Brain microvascular endothelial cell (primary cell): ENCODE data around the gene COL9A3.

Experiments used
- DNase-seq: peaks from one replicate; pipeline ENCODE4 v3.0.0-alpha.2; 2020
- H3K27ac ChIP-seq: fragments of 250-450 bp; sonication (Bioruptor Pico); 2 replicates; pipeline ENCODE4 v1.5.1; 2020; ENCODE audit warnings: mild to moderate bottlenecking, moderate library complexity
- H3K27me3 ChIP-seq: fragments of 250-450 bp; sonication (Bioruptor Pico); replicated peaks from 2 replicates; pipeline ENCODE4 v1.5.1; 2020; ENCODE audit warnings: mild to moderate bottlenecking
- H3K36me3 ChIP-seq: fragments of 250-450 bp; sonication (Bioruptor Pico); replicated peaks from 2 replicates; pipeline ENCODE4 v1.5.1; 2020; ENCODE audit warnings: mild to moderate bottlenecking
- H3K4me3 ChIP-seq: 2 replicates; pipeline ENCODE4 v1.5.1; 2011; ENCODE audit warnings: low read depth, mild to moderate bottlenecking, control low read depth, low read length, moderate library complexity
- in situ Hi-C: cut with HindIII; loops from 2 replicates; pipeline ENCODE4 v1.10.0; 2017; ENCODE audit warnings: low sequenced_read_pairs, low pct_ligation_motif_present
- TF ChIP-seq, protein P1 (sequence below): IDR thresholded peaks from 2 replicates; pipeline ENCODE4 v1.5.1; 2011; ENCODE audit warnings: low read depth, mild to moderate bottlenecking, moderate library complexity, low read length, control low read depth, inconsistent platforms; ENCODE audit errors: missing control alignments

The COL9A3 gene

DNA sequence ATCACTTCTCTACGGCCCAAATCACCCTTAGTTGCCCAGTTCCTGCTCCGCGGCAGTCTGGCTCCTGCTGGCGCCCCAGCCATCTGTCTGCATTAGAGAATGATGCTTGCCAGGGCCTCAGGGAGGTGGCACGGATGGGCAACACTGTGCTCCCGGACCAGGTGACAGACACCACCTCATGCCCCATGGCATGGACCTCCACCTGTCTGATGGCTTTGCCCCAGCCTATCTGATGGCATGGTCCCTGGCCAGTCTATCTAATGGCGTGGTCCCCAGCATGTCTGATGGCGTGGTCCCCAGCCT lies 39.4 kb upstream of the COL9A3 start:
- no peak overlapping the region for H3K4me3 ChIP-seq
- TF ChIP-seq, protein P1, sequence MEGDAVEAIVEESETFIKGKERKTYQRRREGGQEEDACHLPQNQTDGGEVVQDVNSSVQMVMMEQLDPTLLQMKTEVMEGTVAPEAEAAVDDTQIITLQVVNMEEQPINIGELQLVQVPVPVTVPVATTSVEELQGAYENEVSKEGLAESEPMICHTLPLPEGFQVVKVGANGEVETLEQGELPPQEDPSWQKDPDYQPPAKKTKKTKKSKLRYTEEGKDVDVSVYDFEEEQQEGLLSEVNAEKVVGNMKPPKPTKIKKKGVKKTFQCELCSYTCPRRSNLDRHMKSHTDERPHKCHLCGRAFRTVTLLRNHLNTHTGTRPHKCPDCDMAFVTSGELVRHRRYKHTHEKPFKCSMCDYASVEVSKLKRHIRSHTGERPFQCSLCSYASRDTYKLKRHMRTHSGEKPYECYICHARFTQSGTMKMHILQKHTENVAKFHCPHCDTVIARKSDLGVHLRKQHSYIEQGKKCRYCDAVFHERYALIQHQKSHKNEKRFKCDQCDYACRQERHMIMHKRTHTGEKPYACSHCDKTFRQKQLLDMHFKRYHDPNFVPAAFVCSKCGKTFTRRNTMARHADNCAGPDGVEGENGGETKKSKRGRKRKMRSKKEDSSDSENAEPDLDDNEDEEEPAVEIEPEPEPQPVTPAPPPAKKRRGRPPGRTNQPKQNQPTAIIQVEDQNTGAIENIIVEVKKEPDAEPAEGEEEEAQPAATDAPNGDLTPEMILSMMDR: no peak
- DNase-seq: no peak

DNA sequence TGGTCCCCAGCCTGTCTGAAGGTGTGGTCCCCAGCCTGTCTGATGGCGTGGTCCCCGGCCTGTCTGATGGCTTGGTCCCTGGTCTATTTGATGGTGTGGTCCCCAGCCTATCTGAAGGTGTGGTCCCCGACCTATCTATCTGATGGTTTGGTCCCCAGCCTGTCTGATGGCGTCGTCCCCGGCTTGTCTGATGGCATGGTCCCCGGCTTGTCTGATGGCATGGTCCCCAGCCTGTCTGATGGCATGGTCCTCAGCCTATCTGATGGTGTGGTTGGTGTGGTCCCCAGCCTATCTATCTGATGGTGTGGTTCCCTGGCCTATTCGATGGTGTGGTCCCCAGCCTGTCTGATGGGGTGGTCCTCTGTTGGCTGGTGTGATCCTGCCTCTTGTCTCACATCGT lies 38.8 kb upstream of the COL9A3 start:
- H3K4me3 ChIP-seq: no peak overlapping the region
- in situ Hi-C loops: no loop called here
- no peak overlapping the region for H3K27ac ChIP-seq
- no peak for DNase-seq
- TF ChIP-seq, protein P1: no peak
- no peaks in the 10 kb centered on the region for H3K27me3 ChIP-seq
- no peaks in the 10 kb centered on the region for H3K36me3 ChIP-seq

More for the DNA sequence above, 39.4 kb upstream of the COL9A3 start:
- H3K36me3 ChIP-seq: no peaks in the 10 kb centered on the region
- in situ Hi-C loops: no loop called here
- no peaks in the 10 kb centered on the region for H3K27me3 ChIP-seq
- no peak overlapping the region for H3K27ac ChIP-seq

DNA sequence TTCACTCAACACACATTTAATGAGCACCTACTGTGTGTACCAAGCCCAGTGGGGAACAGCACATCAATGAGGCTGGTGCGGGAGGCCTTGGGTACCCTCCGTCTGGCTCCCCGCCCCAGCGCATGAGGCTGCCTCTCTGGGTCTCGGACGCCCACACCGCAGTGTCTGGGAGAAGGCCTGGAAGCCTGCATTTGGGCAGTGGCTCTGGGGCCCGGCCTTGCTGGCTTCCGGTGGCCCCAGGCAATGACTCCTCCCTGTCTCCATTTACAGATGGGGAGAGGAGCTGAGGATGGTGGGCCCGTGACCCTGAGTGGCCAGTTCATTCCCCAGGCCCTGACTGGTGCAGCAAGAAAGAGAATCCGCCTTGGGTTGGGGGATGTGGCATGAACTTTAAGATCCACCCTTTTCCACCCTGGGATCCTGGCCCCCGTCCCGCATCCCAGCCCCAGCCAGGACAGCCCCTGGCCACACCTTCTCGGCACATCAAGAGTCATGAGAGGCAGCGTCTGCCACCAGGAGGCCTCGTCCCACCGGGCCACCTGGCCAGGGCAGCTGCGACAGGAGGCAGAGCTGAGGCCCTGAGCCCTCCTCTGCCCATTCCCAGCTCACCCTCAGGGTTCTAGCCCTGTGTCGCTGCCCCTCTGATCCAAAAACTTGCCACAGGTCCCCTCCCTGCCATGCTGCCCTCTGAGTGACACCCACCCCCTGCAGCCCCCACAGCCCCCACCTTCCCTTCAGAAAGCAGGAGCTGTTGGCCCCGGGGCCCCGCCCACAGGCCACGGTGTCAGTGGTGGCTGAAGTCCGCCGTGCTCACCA lies 38.0 kb upstream of the COL9A3 start:
- Histone ChIP-seq H3K27me3 (no peaks in the 10 kb centered on the region), H3K27ac (no peak overlapping the region), H3K36me3 (no peaks in the 10 kb centered on the region), H3K4me3 (no peak overlapping the region)
- TF ChIP-seq, protein P1: no peak
- in situ Hi-C loops: no loop called here
- DNase-seq: no peak

DNA sequence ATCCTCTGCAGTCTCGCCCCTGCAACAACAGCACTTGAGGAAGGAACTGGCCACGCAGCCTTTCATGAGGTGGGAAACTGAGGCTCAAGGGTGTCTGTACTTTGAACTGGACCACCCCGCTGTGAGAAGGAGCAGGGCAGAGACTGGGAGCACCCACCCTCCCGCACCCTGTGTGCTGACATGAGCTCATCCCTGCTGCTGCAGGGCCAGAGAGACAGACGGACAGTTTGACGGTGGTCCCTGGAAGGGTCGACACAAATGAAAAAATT lies 37.5 kb upstream of the COL9A3 start:
- in situ Hi-C loops: no loop called here
- DNase-seq: no peak
- Histone ChIP-seq H3K36me3 (no peaks in the 10 kb centered on the region), H3K4me3 (no peak overlapping the region), H3K27me3 (no peaks in the 10 kb centered on the region), H3K27ac (no peak overlapping the region)
- TF ChIP-seq, protein P1: no peak

DNA sequence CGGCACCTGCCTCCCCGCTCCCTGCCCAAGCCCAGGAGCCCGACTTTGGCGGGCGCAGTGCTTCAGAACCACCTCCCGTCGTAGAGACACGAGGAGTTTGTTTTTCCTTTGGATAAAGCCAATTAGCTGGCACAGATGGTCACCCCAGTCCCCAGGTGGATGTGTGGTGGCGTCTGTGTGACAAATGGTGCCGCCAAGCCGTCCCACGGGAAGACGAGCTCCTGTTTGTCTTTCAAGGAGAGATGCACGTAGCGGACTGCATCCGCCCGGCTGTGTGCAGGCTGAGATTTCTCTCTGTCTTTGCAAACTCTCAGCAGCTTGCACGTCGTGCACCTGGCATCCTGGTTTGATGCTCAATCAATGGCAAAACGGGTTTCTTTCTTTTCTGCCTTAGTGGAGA lies 36.6 kb upstream of the COL9A3 start:
- TF ChIP-seq, protein P1: no peak
- H3K27me3 ChIP-seq: no peaks in the 10 kb centered on the region
- no peak for DNase-seq
- in situ Hi-C loops: no loop called here
- no peak overlapping the region for H3K4me3 ChIP-seq
- H3K36me3 ChIP-seq: no peaks in the 10 kb centered on the region
- no peak overlapping the region for H3K27ac ChIP-seq

DNA sequence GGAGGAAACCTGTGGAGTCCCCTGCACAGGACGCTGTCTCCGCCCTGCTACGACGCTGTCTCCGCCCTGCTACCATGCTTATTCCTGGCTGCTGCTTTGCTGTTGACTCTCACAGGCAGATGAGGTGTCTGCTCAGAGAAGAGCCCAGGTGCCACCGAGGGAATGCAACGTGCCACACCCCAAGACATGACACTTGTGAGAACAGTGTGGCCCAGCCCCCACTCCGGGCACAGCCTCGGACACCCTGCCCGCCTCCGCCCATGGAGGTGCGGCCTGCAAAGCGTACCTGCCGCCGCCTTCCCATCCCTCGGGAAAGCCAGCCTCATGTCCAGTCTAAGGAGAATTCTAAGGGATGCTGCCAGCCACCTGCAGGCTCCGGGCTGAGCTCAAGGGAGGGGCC lies 36.2 kb upstream of the COL9A3 start:
- no peaks in the 10 kb centered on the region for H3K27me3 ChIP-seq
- no peak overlapping the region for H3K4me3 ChIP-seq
- TF ChIP-seq, protein P1: no peak
- H3K36me3 ChIP-seq: no peaks in the 10 kb centered on the region
- H3K27ac ChIP-seq: no peak overlapping the region
- no peak for DNase-seq
- in situ Hi-C loops: no loop called here
